ENCODE results near the gene CXCL6.

The CXCL6 gene

DNA sequence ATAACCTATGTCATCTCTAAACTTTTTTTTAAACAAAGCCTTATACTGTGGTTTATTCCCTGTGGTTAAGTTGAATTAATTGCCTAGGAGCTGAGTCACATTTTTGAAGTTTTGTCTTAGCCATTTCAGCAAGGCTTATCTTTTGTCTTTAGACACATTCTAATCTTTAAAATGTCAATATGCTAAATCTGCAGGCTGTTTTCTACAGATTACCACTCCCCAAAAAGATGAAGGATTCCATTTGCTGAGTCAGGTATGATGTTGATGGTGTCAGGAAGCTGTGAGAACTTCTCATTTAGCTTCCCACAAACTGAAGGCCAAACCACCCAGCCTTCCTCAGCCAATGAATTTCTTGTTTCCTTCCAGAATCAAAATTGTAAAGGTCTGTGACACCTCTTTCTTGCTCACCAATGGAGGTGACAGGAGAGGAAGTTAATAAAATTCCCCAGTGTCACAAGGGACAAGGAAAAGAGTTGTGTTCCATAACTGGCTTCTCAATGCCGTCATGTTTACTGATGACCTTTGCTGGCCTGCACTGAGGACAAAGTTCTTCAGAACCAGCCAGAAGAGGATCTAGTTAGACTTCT, 3.7 kb upstream of the CXCL6 start:
- TF ChIP-seq, protein P1, sequence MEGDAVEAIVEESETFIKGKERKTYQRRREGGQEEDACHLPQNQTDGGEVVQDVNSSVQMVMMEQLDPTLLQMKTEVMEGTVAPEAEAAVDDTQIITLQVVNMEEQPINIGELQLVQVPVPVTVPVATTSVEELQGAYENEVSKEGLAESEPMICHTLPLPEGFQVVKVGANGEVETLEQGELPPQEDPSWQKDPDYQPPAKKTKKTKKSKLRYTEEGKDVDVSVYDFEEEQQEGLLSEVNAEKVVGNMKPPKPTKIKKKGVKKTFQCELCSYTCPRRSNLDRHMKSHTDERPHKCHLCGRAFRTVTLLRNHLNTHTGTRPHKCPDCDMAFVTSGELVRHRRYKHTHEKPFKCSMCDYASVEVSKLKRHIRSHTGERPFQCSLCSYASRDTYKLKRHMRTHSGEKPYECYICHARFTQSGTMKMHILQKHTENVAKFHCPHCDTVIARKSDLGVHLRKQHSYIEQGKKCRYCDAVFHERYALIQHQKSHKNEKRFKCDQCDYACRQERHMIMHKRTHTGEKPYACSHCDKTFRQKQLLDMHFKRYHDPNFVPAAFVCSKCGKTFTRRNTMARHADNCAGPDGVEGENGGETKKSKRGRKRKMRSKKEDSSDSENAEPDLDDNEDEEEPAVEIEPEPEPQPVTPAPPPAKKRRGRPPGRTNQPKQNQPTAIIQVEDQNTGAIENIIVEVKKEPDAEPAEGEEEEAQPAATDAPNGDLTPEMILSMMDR (IDR thresholded peaks at IDR 0.05), result no peak
- no peaks in the 10 kb centered on the region for H3K36me3 Mint-ChIP-seq (ENCODE audit: low read depth)
- peaks cover 10% of the 10 kb centered on the region for H3K9me3 Mint-ChIP-seq
- H3K4me1 Mint-ChIP-seq, result no peaks in the 10 kb centered on the region
- no peak for DNase-seq
- H3K27ac Mint-ChIP-seq, result no peak overlapping the region
- peaks cover 33% of the 10 kb centered on the region for H3K27me3 Mint-ChIP-seq (ENCODE audit: low read depth, poor library complexity)
- H3K4me3 Mint-ChIP-seq, result no peak overlapping the region

DNA sequence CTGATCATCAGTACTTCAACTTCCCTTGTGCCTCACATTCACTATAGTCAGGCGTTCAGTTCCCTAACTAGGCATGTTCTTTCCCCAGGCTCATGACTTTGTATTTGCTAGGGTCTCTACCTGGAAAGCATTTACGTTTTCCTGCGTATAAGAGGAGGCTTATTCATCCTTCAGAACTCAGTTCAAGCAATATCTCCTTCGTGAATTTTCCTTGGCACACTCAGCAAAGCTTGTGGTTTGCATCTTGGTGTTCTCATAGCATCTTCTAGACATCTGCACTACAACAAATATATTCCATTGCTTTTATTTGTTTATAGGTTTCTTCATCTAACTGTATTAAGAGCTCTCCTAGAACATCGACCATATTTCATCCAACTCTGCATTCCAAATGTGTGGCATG, 2.6 kb downstream of the CXCL6 start:
- Mint-ChIP-seq H3K27ac (no peak overlapping the region), H3K27me3 (ENCODE audit: low read depth, poor library complexity) (peaks cover 52% of the 10 kb centered on the region), H3K4me1 (no peaks in the 10 kb centered on the region), H3K4me3 (no peak overlapping the region), H3K9me3 (peaks cover 5% of the 10 kb centered on the region), H3K36me3 (ENCODE audit: low read depth) (no peaks in the 10 kb centered on the region)
- TF ChIP-seq, protein P1 (IDR thresholded peaks at IDR 0.05), result no peak
- DNase-seq, result no peak

DNA sequence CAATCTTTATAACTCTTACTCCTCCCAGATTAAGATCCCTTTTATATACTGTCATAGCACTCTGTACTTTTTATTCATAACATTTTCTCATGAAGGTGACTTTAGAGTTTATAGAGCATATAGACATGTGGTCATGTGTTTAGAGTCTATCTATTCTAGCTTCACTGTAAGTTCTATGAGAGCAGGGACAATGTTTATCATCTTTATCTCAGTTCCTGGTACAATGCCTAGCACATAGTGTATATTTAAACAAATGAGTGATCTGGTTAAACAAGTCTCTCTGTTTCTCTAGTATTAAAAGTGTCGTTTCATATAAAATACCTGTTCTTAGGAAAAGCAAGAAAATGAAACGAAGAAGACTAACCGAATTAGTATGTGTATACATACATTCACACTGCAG, 3.2 kb downstream of the CXCL6 start:
- H3K9me3 Mint-ChIP-seq, result peaks cover 5% of the 10 kb centered on the region
- no peak overlapping the region for H3K27ac Mint-ChIP-seq
- no peak for DNase-seq
- TF ChIP-seq, protein P1 (IDR thresholded peaks at IDR 0.05), result no peak
- no peaks in the 10 kb centered on the region for H3K36me3 Mint-ChIP-seq (ENCODE audit: low read depth)
- no peaks in the 10 kb centered on the region for H3K4me1 Mint-ChIP-seq
- H3K4me3 Mint-ChIP-seq, result no peak overlapping the region
- peaks cover 52% of the 10 kb centered on the region for H3K27me3 Mint-ChIP-seq (ENCODE audit: low read depth, poor library complexity)

DNA sequence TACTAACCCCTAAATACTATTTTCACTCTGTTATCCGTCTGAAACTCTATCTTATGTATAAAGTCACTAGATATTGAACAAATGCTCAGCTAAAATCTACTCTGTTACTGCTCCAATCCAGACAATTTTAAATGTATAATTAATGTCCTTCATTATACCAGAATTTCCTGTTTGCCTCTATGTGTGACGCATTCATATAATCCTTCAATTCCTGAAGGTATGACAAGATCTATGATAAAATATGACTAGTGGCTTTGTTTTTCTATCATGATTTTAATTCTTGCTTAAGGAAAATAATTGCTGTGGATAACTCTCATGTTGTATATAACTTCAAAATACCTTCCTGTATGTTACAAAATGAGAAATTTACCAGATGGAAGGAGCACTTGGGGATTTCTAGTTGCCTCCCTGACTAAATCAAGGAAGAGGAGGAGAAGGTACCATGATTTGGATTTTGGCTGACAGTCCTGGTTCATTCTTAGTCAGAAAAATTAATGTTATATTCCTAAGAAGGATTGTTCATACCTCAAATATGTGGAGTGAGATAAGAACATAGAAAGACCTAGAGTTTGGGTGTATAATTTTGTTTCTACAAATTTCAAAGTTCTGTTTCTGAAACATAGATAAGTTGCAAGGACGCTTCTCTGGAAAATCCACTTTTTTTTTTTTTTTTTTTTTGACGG, 4.9 kb downstream of the CXCL6 start:
- DNase-seq, result no peak
- no peak overlapping the region for H3K4me3 Mint-ChIP-seq
- peaks cover 43% of the 10 kb centered on the region for H3K27me3 Mint-ChIP-seq (ENCODE audit: low read depth, poor library complexity)
- peaks cover 2% of the 10 kb centered on the region for H3K9me3 Mint-ChIP-seq
- H3K36me3 Mint-ChIP-seq (ENCODE audit: low read depth), result no peaks in the 10 kb centered on the region
- H3K4me1 Mint-ChIP-seq, result no peaks in the 10 kb centered on the region
- TF ChIP-seq, protein P1 (IDR thresholded peaks at IDR 0.05), result no peak
- H3K27ac Mint-ChIP-seq, result no peak overlapping the region

DNA sequence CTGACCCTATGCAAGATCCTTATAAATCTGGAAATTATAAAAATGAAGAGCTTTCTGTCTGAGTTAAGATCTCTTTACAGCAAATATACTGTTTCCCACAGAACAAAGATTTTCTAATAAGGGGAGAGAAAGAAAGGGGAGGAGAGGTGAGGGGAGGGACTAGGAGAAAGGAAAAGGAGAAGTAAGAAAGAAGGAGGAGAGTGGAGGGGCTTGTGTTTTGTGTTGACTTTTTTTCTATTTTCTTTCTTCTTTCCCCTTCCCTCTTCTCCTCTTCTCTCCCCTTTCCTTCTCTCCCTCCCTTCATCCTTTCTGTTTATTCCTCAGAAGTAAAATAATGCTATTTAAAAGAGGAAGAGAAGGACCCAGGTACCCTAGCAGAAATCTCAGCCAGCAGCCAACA, 6.2 kb downstream of the CXCL6 start:
- Mint-ChIP-seq H3K27ac (no peak overlapping the region), H3K4me3 (no peak overlapping the region), H3K27me3 (ENCODE audit: low read depth, poor library complexity) (peaks cover 31% of the 10 kb centered on the region), H3K9me3 (no peaks in the 10 kb centered on the region), H3K4me1 (no peaks in the 10 kb centered on the region), H3K36me3 (ENCODE audit: low read depth) (no peaks in the 10 kb centered on the region)
- TF ChIP-seq, protein P1 (IDR thresholded peaks at IDR 0.05), result no peak
- no peak for DNase-seq

DNA sequence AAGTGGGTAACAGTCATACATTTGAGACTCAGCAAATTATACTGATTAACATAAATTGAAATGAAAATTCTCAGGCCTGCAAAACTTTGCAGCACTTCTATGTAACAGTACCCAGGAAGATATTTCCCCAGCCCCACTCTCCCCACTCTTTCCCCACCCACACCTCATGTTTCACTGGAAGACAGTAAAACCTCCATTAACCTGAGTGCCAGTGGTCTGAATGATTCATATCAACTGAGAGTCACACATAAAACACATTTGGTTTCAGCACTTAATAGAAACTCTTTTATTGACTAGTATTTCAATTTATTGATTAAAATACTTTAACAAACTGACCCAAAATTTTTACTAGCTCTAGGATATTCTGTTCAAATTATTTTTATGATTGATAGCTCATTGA, 6.9 kb downstream of the CXCL6 start:
- no peaks in the 10 kb centered on the region for H3K4me1 Mint-ChIP-seq
- peaks cover 31% of the 10 kb centered on the region for H3K27me3 Mint-ChIP-seq (ENCODE audit: low read depth, poor library complexity)
- TF ChIP-seq, protein P1 (IDR thresholded peaks at IDR 0.05), result no peak

More for the DNA sequence above, 6.9 kb downstream of the CXCL6 start:
- H3K27ac Mint-ChIP-seq, result no peak overlapping the region
- no peak overlapping the region for H3K4me3 Mint-ChIP-seq
- DNase-seq, result no peak
- no peaks in the 10 kb centered on the region for H3K9me3 Mint-ChIP-seq
- no peaks in the 10 kb centered on the region for H3K36me3 Mint-ChIP-seq (ENCODE audit: low read depth)
